ENCODE data around the gene CPLX3.

CPLX3 gene

DNA sequence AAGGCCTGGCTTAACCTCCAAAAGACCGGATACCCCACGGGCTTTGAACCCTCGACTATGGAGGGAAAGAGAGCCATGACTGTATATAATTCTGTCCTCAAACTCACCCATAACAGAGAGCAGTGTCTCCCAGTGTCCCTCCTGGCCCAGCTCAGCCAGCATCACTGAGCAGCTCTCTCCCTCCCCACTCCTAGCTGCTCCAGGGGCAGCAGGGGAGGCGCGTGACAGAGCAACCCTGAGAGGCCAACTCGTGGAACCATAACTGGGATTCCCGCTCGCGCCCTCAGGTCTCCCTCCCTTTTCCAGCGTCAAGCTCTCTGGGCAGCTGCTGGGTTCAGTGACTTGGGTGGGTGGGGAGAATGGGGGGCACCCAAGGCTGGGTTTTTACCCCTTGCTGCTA, 561 bp upstream of the CPLX3 start:
- DNase-seq (ENCODE audit: low read depth) = no peak
- in situ Hi-C loops (cut with HindIII; ENCODE audit: low sequenced_read_pairs) = no loop called here
- H3K4me3 ChIP-seq (ENCODE audit: low read depth, low read length) = no peak overlapping the region
- TF ChIP-seq, protein P1, sequence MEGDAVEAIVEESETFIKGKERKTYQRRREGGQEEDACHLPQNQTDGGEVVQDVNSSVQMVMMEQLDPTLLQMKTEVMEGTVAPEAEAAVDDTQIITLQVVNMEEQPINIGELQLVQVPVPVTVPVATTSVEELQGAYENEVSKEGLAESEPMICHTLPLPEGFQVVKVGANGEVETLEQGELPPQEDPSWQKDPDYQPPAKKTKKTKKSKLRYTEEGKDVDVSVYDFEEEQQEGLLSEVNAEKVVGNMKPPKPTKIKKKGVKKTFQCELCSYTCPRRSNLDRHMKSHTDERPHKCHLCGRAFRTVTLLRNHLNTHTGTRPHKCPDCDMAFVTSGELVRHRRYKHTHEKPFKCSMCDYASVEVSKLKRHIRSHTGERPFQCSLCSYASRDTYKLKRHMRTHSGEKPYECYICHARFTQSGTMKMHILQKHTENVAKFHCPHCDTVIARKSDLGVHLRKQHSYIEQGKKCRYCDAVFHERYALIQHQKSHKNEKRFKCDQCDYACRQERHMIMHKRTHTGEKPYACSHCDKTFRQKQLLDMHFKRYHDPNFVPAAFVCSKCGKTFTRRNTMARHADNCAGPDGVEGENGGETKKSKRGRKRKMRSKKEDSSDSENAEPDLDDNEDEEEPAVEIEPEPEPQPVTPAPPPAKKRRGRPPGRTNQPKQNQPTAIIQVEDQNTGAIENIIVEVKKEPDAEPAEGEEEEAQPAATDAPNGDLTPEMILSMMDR (IDR thresholded peaks at IDR 0.05; ENCODE audit: low read depth, low read length, missing control alignments) = no peak

DNA sequence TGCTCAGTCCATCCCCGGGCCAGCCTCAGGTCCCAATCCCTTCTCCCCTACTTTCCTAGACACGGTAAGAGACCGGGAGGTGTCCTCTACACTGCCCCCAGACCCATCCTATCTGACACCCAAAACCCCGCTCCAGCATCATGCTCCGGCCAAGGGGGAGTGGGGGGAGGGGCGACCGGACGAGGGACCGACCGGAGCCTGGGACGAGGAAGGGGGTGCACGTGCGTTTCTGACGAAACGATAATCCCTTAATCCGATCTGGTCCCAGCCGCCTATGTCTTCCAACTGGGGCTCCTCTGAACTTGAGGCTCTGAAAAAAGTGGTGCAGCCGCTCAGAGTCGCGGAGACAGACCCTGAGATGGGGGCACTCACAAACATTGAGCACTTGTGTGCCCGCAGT, 494 bp downstream of the CPLX3 start:
- in situ Hi-C loops (cut with HindIII; ENCODE audit: low sequenced_read_pairs) = no loop called here
- no peak overlapping the region for H3K4me3 ChIP-seq (ENCODE audit: low read depth, low read length)
- TF ChIP-seq, protein P1 (IDR thresholded peaks at IDR 0.05; ENCODE audit: low read depth, low read length, missing control alignments) = no peak

DNA sequence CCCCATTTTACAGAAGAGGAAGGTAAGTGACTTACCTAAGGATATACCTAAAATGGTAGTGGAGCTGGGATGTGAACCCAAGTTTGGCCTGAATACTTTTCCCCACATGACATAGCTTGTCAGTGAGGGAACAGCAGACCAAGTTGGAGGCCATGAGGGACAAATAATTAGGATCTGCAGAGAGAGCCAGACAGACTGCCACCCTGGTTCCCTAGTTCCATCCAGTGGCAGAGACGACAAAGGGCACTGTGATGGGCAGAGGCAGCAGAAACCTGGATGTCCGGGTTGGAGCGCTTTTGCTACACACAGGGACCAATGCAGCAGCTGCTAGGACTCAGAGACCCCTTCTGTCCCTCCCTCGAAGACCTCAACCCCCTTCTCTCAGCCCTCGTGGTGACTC, 1.2 kb downstream of the CPLX3 start:
- in situ Hi-C loops (cut with HindIII; ENCODE audit: low sequenced_read_pairs) = no loop called here
- no peak for DNase-seq (ENCODE audit: low read depth)
- TF ChIP-seq, protein P1 (IDR thresholded peaks at IDR 0.05; ENCODE audit: low read depth, low read length, missing control alignments) = no peak
- H3K4me3 ChIP-seq (ENCODE audit: low read depth, low read length) = no peak overlapping the region

More for the DNA sequence above, 494 bp downstream of the CPLX3 start:
- DNase-seq (ENCODE audit: low read depth) = no peak

DNA sequence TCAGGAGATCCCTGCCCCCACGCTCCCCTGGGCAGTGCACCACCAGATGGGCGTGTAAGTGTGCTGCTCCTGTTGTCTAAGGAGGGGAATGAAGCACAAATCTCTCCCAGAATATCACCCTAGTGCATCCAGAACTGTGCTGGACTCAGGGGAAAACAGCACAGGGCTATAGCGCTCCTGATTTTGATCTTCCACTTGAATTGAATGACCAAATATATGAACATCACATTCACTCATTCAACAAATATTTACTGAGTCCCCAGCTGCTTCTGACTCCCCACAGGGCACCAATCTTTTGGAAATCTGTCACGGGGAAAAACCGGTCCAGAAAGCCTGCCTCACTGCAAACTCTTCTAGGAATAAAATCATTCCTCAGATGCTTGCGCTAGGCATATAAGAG, 2.4 kb downstream of the CPLX3 start:
- DNase-seq (ENCODE audit: low read depth) = no peak
- no peak overlapping the region for H3K4me3 ChIP-seq (ENCODE audit: low read depth, low read length)
- TF ChIP-seq, protein P1 (IDR thresholded peaks at IDR 0.05; ENCODE audit: low read depth, low read length, missing control alignments) = no peak
- in situ Hi-C loops (cut with HindIII; ENCODE audit: low sequenced_read_pairs) = no loop called here

DNA sequence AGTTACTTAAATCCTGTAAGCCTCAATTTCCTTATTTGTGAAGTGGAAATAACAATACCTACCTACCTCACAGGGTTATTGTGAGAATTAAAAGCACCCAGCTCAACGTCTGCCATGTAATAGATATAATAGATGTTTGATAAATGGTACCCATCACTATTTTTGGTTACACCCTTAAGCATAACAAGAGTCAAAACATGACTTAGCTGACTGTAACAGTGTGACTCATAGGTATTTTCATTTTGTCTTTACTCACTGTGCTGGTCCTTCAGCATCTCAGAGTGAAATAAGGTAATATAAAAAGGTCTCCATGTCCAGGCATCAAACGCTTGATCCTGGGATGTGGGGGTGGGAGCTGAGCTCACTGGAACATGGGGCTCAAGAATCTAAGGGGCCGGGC, 3.1 kb downstream of the CPLX3 start:
- in situ Hi-C loops (cut with HindIII; ENCODE audit: low sequenced_read_pairs) = no loop called here
- TF ChIP-seq, protein P1 (IDR thresholded peaks at IDR 0.05; ENCODE audit: low read depth, low read length, missing control alignments) = no peak
- DNase-seq (ENCODE audit: low read depth) = no peak
- H3K4me3 ChIP-seq (ENCODE audit: low read depth, low read length) = no peak overlapping the region

DNA sequence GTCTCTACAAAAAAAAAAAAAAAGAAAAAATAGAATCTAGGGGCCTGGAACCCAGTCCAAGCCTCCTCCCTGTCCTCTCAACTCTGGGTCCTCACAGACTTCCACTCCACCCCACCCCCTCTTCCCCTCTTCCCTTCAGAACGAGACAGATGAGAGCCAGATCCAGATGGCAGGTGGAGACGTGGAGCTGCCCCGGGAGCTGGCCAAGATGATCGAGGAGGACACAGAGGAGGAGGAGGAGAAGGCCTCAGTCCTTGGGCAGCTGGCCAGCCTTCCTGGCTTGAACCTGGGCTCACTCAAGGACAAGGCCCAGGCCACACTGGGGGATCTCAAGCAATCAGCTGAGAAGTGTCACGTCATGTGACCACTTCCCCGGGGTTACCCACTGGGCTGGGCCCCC, 3.6 kb downstream of the CPLX3 start:
- H3K4me3 ChIP-seq (ENCODE audit: low read depth, low read length) = no peak overlapping the region
- TF ChIP-seq, protein P1 (IDR thresholded peaks at IDR 0.05; ENCODE audit: low read depth, low read length, missing control alignments) = no peak
- in situ Hi-C loops (cut with HindIII; ENCODE audit: low sequenced_read_pairs) = no loop called here
- no peak for DNase-seq (ENCODE audit: low read depth)

DNA sequence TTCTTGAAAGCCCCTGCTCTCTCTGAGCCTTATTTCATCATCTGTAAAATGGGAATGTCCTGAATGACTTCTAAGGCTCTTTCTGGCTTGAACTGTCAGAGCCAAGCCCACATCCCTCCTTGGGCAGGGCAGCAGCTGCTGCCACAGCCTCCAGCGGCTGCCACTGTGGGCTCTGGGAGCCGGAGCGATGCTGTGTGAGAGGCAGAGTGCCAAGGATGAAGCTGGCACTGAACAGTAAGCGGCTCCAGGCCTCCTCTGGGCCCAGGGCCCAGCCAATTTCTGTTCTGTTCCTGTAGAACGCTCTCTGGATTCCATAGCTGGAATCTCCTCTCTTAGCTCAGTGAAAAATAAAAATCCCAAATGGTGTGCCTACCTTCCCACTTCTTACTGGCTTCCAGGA, 4.4 kb downstream of the CPLX3 start:
- TF ChIP-seq, protein P1 (IDR thresholded peaks at IDR 0.05; ENCODE audit: low read depth, low read length, missing control alignments) = no peak

More for the DNA sequence above, 4.4 kb downstream of the CPLX3 start:
- in situ Hi-C loops (cut with HindIII; ENCODE audit: low sequenced_read_pairs) = no loop called here
- DNase-seq (ENCODE audit: low read depth) = no peak
- no peak overlapping the region for H3K4me3 ChIP-seq (ENCODE audit: low read depth, low read length)
